ENCODE measurements around the gene FAM193B.
A peak's percentile ranks its signal among the peaks of the same experiment; 100 is the strongest.

Gene FAM193B

DNA sequence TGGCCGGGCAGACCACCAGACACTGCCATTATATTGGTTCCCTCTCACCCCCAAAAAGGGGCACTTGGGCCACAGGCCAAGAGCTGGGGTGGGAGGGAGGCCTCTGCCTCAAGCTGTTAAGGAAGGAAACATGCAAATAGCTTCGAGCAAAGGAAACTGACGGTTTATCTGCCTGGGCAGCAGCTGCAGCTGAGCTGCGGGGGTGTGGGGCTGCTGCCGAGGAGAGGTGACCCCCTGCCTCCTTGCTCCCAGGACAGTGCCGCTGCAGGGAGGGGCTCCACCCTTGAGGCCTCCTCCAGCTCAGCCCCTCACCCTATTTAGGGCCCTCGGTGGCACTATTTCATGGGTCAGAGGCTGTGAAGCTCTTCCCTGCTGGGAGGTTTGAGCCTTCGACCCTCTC is 45.5 kb downstream of the FAM193B start:
- Histone ChIP-seq H3K27me3 (ENCODE audit: insufficient read depth, poor library complexity, severe bottlenecking) (no peaks in the 10 kb centered on the region), H3K27ac (replicated peaks) (peak overlapping the region; percentile 96), H3K4me3 (replicated peaks; ENCODE audit: insufficient read depth, low read length) (peak overlapping the region; percentile 84)
- TF ChIP-seq, protein P1, sequence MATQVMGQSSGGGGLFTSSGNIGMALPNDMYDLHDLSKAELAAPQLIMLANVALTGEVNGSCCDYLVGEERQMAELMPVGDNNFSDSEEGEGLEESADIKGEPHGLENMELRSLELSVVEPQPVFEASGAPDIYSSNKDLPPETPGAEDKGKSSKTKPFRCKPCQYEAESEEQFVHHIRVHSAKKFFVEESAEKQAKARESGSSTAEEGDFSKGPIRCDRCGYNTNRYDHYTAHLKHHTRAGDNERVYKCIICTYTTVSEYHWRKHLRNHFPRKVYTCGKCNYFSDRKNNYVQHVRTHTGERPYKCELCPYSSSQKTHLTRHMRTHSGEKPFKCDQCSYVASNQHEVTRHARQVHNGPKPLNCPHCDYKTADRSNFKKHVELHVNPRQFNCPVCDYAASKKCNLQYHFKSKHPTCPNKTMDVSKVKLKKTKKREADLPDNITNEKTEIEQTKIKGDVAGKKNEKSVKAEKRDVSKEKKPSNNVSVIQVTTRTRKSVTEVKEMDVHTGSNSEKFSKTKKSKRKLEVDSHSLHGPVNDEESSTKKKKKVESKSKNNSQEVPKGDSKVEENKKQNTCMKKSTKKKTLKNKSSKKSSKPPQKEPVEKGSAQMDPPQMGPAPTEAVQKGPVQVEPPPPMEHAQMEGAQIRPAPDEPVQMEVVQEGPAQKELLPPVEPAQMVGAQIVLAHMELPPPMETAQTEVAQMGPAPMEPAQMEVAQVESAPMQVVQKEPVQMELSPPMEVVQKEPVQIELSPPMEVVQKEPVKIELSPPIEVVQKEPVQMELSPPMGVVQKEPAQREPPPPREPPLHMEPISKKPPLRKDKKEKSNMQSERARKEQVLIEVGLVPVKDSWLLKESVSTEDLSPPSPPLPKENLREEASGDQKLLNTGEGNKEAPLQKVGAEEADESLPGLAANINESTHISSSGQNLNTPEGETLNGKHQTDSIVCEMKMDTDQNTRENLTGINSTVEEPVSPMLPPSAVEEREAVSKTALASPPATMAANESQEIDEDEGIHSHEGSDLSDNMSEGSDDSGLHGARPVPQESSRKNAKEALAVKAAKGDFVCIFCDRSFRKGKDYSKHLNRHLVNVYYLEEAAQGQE (IDR thresholded peaks at IDR 0.05; ENCODE audit: insufficient replicate concordance, low read depth): no peak
- TF ChIP-seq GABPA (IDR thresholded peaks at IDR 0.05; ENCODE audit: low read depth) (no peak), POLR2AphosphoS5 (IDR thresholded peaks at IDR 0.05; ENCODE audit: low read depth) (peak; percentile 51; the same call in 1 of the 2 replicates)
- TF ChIP-seq, protein P2, sequence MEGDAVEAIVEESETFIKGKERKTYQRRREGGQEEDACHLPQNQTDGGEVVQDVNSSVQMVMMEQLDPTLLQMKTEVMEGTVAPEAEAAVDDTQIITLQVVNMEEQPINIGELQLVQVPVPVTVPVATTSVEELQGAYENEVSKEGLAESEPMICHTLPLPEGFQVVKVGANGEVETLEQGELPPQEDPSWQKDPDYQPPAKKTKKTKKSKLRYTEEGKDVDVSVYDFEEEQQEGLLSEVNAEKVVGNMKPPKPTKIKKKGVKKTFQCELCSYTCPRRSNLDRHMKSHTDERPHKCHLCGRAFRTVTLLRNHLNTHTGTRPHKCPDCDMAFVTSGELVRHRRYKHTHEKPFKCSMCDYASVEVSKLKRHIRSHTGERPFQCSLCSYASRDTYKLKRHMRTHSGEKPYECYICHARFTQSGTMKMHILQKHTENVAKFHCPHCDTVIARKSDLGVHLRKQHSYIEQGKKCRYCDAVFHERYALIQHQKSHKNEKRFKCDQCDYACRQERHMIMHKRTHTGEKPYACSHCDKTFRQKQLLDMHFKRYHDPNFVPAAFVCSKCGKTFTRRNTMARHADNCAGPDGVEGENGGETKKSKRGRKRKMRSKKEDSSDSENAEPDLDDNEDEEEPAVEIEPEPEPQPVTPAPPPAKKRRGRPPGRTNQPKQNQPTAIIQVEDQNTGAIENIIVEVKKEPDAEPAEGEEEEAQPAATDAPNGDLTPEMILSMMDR (IDR thresholded peaks at IDR 0.05; ENCODE audit: insufficient read depth, low read length): no peak
- DNase-seq (ENCODE audit: low read depth in 1 of 2, low spot score in 1 of 2): peak in 1 of 2 experiments; percentile 72

DNA sequence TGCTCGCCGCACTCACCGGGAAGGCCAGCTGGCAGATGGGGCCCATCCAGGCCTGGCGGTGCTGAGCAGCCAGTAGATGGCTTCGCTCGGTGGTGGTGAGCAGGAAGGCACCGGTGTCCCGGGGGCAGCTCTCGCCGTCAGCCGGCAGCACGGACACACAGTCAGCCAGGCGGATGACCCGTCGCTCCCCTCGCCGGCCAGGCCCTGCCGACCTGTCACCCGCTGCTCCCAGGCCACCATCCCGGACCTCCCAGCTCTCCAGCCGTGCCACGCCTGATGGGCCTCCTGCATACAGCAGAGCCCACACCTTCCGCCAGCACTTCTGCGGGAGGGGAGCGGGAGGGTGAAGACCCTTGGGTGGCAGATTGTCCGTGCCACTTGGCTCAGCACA is 46.1 kb downstream of the FAM193B start:
- peak overlapping the region; percentile 84 for H3K4me3 ChIP-seq (replicated peaks; ENCODE audit: insufficient read depth, low read length)
- DNase-seq (ENCODE audit: low read depth in 1 of 2, low spot score in 1 of 2): no peak
- TF ChIP-seq, protein P2 (IDR thresholded peaks at IDR 0.05; ENCODE audit: insufficient read depth, low read length): no peak
- no peak; the same call in 1 of the 2 replicates for TF ChIP-seq POLR2AphosphoS5 (IDR thresholded peaks at IDR 0.05; ENCODE audit: low read depth)
- TF ChIP-seq, protein P1 (IDR thresholded peaks at IDR 0.05; ENCODE audit: insufficient replicate concordance, low read depth): peak; percentile 2
- TF ChIP-seq SPI1 (IDR thresholded peaks at IDR 0.05; ENCODE audit: borderline replicate concordance, low read depth): no peak
- TF ChIP-seq GABPA (IDR thresholded peaks at IDR 0.05; ENCODE audit: low read depth): no peak
- peak overlapping the region; percentile 96 for H3K27ac ChIP-seq (replicated peaks)
- no peaks in the 10 kb centered on the region for H3K27me3 ChIP-seq (ENCODE audit: insufficient read depth, poor library complexity, severe bottlenecking)

DNA sequence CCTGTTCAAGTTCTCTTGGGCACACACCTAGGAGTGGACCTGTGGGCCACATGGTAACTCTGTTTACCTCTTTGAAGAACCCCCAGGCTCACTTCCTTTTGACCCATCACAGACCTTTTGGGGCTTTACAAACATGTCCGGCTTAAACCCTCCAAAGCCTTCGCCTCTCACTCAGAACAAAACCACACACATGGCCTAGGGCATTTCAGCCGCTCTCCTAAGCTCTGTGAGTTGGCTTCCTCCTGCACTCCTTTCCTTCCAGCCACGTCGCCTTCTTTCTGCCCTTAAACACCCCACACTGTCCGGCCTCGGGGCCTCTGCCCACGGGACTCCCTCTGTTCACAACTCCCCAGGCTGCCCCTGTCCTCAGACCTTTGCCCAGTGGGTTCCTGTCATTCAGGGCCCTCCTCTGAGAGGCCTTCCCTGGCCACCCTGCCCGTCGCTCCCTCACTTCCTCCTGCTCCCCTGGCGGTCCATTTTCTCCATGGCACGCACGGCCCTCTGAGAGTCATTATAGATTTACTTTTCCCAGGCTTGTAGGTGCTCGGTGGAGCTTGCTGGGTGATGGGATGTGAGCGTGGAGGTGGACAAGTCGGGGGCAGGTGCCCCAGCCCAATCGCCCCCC is 46.7 kb downstream of the FAM193B start:
- peak in 1 of 2 experiments; percentile 73 for DNase-seq (ENCODE audit: low read depth in 1 of 2, low spot score in 1 of 2)
- Histone ChIP-seq H3K4me3 (replicated peaks; ENCODE audit: insufficient read depth, low read length) (peak overlapping the region; percentile 84), H3K27me3 (ENCODE audit: insufficient read depth, poor library complexity, severe bottlenecking) (no peaks in the 10 kb centered on the region), H3K27ac (replicated peaks) (peak overlapping the region; percentile 96)
- TF ChIP-seq, protein P1 (IDR thresholded peaks at IDR 0.05; ENCODE audit: insufficient replicate concordance, low read depth): peak; percentile 6
- TF ChIP-seq GABPA (IDR thresholded peaks at IDR 0.05; ENCODE audit: low read depth) (no peak), POLR2AphosphoS5 (IDR thresholded peaks at IDR 0.05; ENCODE audit: low read depth) (no peak), SPI1 (IDR thresholded peaks at IDR 0.05; ENCODE audit: borderline replicate concordance, low read depth) (peak; percentile 83; the same call in 1 of the 2 replicates)
- TF ChIP-seq, protein P2 (IDR thresholded peaks at IDR 0.05; ENCODE audit: insufficient read depth, low read length): peak; percentile 9

All from HL-60 (cell line).